ENCODE results near the gene MRS2.

- TF ChIP-seq CTCF (IDR thresholded peaks at IDR 0.05) (no peak), POLR2A (IDR thresholded peaks at IDR 0.05) (no peak)
Observed at GRCh38 chr6:24460966-24461365, 58.2 kb downstream of the MRS2 start.

All from adrenal gland (tissue), 5 donors.